Activated CD8-positive, alpha-beta memory T cell treated with anti-CD3 and anti-CD28 coated beads, Interleukin-2, amount 50 U/mL, for 48 hours (primary cell): ENCODE measurements around the gene MRPS12.
A peak's percentile ranks its signal among the peaks of the same experiment; 100 is the strongest.
"Not testable (repeated sequence)": the region's sequence is repeated elsewhere in the genome, so short reads cannot be mapped to it uniquely, and the experiment has no call there.

Source experiments
- DNase-seq: peaks from one replicate; pipeline ENCODE4 v3.0.0-alpha.2; 2020

MRPS12 gene

GRCh38 chr19:38912600-38913514 lies 17.9 kb upstream of the MRPS12 start:
- no peak for DNase-seq

- DNase-seq, result no peak
Observed at GRCh38 chr19:38913958-38914357, 16.8 kb upstream of the MRPS12 start.

DNA sequence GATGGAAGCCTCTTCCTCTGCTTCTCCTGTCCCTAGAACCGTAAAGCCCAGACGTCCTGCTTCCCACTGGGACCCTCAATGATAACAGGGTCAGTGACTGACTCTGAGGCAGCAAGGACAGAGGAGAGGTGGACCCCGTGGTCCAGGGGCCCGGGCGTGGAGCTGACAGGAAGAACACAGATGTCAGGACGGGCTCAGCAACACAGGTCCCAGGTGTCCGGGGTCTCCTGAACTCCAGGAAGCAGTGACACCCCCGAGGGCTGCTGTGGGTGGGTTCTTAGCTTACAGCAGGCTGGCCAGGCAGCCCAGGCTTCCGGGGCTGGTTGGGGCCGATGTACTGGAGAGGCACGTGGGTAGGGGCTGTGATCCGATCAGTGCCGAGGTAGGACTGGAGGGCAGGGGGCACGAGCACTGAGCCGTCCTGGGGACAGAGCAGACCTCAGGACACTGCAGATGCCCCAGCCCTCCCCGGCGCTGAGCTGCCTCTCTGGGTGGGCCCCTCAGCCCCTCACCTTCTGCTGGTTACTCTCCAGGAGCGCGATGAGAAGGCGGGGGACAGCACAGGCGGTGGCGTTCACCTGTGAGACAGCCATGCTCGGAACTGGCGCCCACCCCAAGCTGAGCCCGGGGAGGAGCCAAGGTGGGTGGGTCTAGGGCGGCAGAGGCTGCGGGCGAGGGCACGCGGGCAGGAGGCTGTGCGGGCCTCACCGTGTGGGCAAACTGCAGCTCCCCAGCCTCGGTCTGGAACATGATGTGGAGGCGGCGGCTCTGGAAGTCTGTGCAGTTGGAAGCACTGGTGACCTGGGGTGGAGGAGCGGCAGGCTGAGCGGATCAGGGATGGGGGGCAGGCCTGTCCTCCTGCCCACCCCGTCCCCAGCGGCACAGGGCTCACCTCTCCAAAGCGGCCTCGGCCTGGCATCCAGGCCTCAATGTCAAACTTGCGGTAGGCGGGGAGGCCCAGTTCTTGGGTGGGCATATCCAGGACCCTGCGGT lies 15.1 kb upstream of the MRPS12 start:
- DNase-seq, result no peak

DNA sequence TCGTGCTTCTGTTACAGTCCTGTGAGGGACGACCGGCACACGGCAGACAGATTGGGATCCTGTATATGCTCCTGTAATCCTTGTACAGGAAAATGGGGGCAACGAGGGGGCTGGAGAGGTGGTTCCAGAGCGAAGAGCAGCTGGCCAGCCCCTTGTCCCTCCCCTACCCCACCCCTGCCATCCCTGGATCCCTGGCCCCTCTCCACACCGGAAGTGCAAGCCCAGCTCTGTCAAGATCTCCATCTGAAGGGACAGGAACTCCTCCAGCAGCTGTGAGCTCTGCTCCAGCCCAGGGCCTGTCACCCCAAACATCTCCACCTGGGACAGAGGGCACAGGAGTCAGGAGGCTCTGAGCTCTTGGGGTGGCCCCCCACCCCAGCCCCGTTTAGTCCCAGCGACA lies 13.2 kb upstream of the MRPS12 start:
- DNase-seq, result no peak

DNA sequence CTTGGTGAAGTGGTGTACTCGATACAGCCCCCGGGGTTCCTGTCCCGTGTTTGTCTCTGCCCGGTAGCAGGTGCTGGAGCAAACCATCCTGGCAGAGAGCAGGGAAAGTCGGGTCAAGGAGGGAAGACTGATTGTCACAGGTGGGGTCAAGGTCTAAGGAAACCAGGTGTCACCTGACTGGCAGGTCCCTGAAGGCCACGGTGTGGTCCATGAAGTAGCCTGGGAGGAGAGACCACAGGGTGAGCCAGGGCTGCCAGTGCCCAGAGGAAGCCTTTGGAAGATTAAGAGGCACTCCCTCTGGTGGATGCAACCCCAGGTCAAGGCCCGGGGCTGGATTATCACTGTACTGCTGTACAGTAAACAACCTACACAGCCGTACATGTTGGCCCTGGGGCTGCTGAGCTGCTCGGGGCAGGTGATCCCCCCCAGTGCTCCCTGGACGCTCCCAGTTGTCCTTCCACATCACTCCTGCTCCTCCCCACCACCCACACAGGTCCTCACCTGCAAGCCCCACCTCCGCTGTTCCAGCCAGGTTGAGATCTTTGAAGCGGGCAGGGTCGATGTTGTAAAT lies 12.7 kb upstream of the MRPS12 start:
- no peak for DNase-seq

DNA sequence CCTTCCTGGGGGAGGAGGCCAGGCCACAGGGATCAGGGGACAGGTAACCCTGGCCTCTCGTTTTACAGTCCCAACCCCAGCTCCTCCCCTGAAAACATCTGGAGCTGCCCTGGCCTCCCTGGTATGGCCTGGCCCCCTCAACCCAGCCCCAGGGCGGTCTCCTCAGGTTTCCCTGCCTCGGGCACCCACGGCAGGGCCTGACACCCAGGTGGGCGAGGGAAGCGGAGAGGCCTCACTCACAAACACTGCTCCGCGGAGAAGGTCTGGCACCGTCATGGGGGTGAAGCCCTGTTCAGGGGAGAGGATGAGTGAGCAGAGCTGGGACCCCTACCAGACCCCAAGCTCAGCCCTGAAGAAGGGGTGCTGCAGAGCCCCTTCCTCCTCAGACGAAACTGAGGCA lies 12.2 kb upstream of the MRPS12 start:
- DNase-seq, result no peak

DNA sequence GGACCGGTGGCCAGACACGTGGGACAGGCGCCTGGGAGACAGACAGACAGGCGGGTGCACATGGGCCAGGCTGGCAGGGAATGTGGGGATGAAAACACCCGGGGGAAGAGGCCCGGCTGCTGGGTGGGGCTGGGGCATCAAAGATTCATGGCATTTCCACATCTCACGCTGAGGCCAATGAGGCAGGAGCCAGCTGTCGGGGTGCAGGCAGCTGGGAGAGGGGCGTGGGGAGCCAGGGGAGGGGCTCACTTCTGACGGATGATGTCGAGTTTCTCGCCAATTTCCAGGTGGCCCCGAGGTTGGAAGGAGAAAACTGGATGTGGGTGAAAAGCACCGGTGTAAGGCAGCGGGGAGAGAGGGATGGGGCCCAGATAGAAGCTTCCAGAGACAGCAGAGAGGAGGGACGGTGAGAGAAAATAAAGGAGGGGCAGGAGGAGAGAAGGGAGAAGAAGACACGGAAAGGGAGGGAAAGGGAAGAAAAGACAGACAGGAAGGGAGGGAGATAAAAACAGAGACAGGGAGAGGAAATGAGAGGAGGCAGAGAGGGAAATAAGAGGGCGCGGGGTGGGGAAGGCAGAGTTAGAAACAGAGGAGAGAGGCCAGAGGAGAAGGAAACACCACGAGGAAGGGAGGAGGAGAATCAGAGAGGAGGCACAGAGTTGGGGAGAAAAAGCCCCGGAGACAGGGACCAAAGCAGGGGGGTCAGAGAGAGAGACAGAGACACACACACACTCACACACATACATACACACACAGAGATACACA lies 10.7 kb upstream of the MRPS12 start:
- DNase-seq, result no peak

DNA sequence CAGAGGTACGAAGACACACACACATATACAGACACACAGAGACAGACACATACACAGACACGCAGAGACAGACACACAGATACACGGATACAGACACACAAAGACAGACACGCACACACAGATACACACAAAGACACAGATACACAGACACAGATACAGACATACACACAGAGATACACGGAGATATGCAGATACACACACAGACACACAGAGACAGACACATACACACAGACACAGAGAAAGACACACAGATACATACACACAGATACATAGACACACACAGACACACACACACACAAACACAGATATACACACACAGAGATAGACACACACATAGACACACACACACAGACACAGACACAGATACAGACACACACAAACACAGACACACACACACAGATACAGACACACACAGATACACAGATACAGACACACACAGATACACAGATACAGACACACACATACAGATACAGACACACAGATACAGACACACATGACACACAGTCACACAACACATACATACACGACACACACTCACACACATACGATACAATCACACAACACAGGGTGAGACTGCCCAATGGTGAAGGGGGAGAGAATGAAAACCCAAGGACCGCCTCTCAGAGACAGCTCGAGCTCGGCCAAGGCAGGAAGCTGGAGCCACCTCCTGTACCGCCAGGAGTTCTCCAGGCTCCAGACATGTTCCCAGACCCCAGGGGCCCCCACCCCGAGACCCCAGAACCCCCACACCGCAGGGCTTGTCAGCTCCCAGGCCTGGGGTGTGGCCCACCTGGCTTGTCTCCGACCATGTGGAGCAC lies 9.9 kb upstream of the MRPS12 start:
- DNase-seq, result no peak

DNA sequence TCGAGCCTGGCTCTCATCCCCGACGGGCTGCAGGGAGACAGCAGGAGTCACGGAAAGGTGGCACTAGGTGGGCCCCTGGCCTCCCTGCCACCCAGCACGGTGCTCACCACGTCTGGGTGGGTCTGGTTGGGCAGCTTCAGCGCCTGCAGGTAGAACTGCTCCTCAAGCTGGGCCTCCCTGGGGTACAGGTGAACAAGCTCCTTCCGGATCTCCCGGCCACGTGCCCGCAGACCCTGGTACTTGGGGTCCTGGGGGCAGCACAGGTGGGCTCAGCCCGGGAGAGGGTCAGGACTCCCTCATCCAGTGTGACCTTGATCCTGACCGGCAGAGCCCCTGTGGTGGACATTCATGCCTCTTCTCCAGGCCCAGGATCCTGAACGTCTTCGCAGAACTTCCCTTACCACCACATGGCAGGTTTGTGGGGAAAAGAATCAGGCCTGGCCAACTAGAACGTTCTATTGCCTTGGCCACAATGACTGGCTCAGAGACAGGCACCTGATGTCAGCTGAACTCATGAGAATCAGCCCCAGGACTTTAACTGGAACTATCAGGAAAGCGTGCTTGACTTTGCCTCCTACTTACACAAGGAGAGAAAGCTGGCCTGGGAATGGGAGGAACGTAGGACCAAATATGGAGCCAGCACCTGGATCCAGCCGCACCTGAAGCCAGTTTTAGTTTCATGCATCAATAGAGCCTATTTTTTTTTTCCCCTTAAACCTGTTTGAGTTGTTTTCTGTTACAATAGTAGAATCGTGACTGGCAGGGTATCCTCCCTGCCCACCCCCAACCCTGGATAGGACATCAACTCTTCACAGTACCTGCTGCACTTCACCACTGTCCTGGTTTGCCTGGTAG lies 9.1 kb upstream of the MRPS12 start:
- no peak for DNase-seq

- DNase-seq, result no peak
Observed at GRCh38 chr19:38922482-38922881, 8.3 kb upstream of the MRPS12 start.

DNA sequence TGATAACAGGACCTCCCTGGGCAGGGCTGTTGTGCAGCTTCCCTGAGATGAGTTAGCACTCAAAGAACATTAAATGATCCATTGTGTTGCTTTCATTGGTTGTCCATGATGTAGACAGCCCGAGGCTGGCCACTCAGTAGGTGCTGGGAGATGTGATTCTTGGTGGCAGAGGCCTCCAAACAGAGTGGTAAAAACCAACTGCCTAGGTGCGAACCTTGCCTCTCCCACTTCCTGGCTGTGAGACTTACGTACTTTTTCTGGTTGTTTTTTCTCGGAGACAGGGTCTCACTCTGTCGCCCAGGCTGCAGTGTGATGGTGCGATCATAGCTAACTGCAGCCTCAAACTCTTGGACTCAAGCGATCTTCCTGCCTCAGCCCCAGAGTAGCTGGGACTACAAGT lies 6.4 kb upstream of the MRPS12 start:
- DNase-seq, result no peak

- no peak for DNase-seq
Observed at GRCh38 chr19:38928391-38929001, 2.2 kb upstream of the MRPS12 start.

- peak; percentile 98 for DNase-seq
Observed at GRCh38 chr19:38929929-38930775, 592 bp upstream of the MRPS12 start, which contains the start of gene SARS2. SARS2 (minus strand) TSS chr19:38930763; CDS start chr19:38930736, 27 bp downstream.

GRCh38 chr19:38931521-38931793 lies 713 bp downstream of the MRPS12 start:
- no peak for DNase-seq

GRCh38 chr19:38932425-38933179 lies 1.9 kb downstream of the MRPS12 start:
- no peak for DNase-seq

GRCh38 chr19:38933544-38933943 lies 2.8 kb downstream of the MRPS12 start:
- no peak for DNase-seq

DNA sequence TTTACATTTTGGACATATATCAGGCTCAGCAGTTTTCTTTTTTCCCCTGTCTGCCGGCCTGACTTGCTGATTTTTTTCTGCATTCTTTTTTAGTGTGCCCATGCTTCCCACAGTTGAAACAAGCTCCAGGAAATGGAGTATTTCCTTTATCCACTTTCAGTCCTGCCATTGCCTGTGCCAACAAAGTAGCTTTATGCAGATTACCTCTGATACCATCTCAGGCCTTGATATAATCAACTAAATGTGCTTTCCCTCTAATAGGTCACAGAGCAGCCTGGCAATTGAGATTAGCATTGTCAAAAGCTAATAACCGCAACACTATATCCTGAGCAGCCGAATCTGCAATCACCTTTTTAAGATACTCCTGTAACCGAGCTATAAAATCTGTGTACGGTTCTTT lies 9.2 kb downstream of the MRPS12 start:
- no peak for DNase-seq

DNA sequence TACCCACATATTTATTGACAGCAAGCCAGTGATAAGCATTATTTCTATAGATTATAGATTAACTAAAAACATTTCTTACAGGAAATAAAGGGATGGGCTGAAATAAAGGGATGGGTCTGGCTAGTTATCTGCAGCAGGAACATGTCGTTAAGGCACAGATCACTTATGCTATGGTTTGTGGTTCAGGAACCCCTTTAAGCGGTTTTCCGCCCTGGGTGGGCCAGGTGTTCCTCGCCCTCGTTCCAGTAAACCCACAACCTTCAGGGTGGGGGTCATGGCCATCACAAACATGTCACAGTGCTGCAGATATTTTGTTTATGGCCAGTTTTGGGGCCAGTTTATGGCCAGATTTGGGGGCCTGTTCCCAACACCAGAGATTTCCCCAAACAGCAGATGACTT lies 10.7 kb downstream of the MRPS12 start:
- not testable (repeated sequence) for DNase-seq

GRCh38 chr19:38941979-38942378 lies 11.2 kb downstream of the MRPS12 start:
- no peak for DNase-seq
